A673 (cell line): ENCODE results near the gene ZEB2. TPM values are rescaled to one million over a fixed set of nuclear protein-coding genes. Genes with fewer than 3 reads are reported as not detected.

ENCODE experiments used
- BruUV-seq: library from RNA; stranded (reverse); fragments of 400-500 nt; replicated peaks from 2 replicates; lab custom pipeline; 2021; lab: Mats Ljungman, UMichigan
- CTCF ChIA-PET: fragments of 300-600 bp; sonication (Branson Sonifier 250); formaldehyde crosslinking; loops from one replicate; lab custom pipeline; 2022; ENCODE audit warnings: antibody characterized with exemption; lab: Charles Lee
- POLR2A ChIA-PET: fragments of 300-600 bp; sonication (Branson Sonifier 250); formaldehyde crosslinking; loops from one replicate; lab custom pipeline; 2022; ENCODE audit warnings: antibody characterized with exemption; ENCODE audit not compliant: low non-redundant PET; lab: Charles Lee
- DNase-seq: peaks from one replicate; pipeline ENCODE4 v3.0.0-alpha.2; 2015; ENCODE audit warnings: low spot score
- H3K27ac ChIP-seq: fragments of 200-600 bp; sonication (generic); 2 replicates; pipeline ENCODE4 v1.5.1; 2016; ENCODE audit warnings: mixed run types, low read depth, mild to moderate bottlenecking, mixed read lengths, antibody characterized with exemption, low read length; ENCODE audit not compliant: poor library complexity, severe bottlenecking
- H3K27me3 ChIP-seq: fragments of 200-600 bp; sonication (generic); replicated peaks from 2 replicates; pipeline ENCODE4 v1.6.1; 2017; ENCODE audit warnings: mixed run types, low read depth, mild to moderate bottlenecking, mixed read lengths, antibody characterized with exemption, low read length; ENCODE audit not compliant: insufficient read depth, poor library complexity
- H3K36me3 ChIP-seq: fragments of 200-600 bp; sonication (generic); 2 replicates; pipeline ENCODE4 v1.6.1; 2016; ENCODE audit warnings: mixed run types, mild to moderate bottlenecking, mixed read lengths, antibody characterized with exemption, low read length; ENCODE audit not compliant: insufficient read depth, poor library complexity, severe bottlenecking
- H3K4me1 ChIP-seq: fragments of 200-600 bp; sonication (generic); 2 replicates; pipeline ENCODE4 v1.6.1; 2017; ENCODE audit warnings: mixed run types, mild to moderate bottlenecking, mixed read lengths, antibody characterized with exemption, low read length; ENCODE audit not compliant: insufficient read depth, poor library complexity, severe bottlenecking
- H3K4me3 ChIP-seq: fragments of 200-600 bp; sonication (generic); 2 replicates; pipeline ENCODE4 v1.5.1; 2016; ENCODE audit warnings: low read depth, mixed run types, mild to moderate bottlenecking, mixed read lengths, low read length; ENCODE audit not compliant: poor library complexity, severe bottlenecking
- H3K9me3 ChIP-seq: fragments of 200-600 bp; sonication (generic); 2 replicates; pipeline ENCODE4 v1.6.1; 2016; ENCODE audit warnings: mixed run types, low read depth, mild to moderate bottlenecking, mixed read lengths, antibody characterized with exemption, low read length; ENCODE audit not compliant: poor library complexity, severe bottlenecking
- CTCF ChIP-seq: fragments of 300-800, 200-600 bp; sonication (generic); conservative IDR thresholded peaks from 2 replicates; pipeline ENCODE4 v1.5.1; 2017; ENCODE audit warnings: low read depth, mild to moderate bottlenecking, antibody characterized with exemption, low read length, moderate library complexity, mixed read lengths
- EZH2 ChIP-seq: fragments of 200-600 bp; sonication (generic); IDR thresholded peaks from 2 replicates; pipeline ENCODE4 v1.6.1; 2017; ENCODE audit warnings: borderline replicate concordance, low read depth, mild to moderate bottlenecking, mixed read lengths, antibody characterized with exemption, low read length; ENCODE audit not compliant: poor library complexity, severe bottlenecking
- intact Hi-C: fragments of 100-400 bp; cut with micrococcal nuclease; formaldehyde crosslinking; loops from one replicate; pipeline ENCODE4 v1.10.0; 2022; ENCODE audit not compliant: unreplicated experiment
- total RNA-seq: library from RNA; stranded (reverse); gene quantifications from 2 replicates; pipeline ENCODE4 v1.2.3, GENCODE V29; 2021

ZEB2 gene
- total RNA-seq, 1 experiment from 2014 or later, result 146 TPM

DNA sequence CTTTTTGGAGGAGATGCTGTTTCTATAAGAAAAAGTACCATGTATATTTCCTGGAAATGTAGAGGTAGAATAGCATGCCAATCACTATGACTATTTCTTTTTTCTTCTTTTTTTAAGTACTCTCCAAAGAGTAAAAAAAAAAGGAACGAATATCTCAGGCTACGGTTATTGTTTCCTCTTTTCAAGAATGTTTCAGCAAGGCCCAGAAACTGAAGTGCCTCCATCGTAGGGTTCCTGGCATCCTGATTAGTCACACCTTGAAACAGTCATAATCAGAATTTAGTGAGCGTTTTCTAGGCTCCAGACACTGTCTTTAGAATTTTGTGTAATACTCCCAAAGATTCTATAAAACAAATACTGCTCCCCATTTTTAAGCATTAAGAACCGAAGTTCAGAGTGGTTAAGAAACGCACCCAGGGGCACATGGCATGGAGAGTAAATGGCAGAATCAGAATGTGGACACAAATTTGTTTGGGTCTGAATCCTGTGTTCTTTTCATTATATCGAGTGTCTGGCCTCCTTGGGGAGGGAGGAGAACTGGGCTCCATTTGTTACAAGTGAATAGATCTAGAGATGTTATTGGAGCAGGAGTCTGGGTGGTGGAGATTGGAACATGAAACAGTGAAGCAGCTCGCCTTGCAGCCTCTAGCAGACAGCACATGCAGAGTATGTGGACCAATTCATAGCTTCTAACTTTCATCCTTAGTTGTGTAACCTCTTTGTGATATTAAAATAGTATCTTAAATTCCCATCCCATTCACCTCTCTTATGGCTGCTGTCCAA, 26.7 kb downstream of the ZEB2 start:
- intact Hi-C loops, result no loop called here
- ChIA-PET POLR2A (no interaction called here), CTCF (no interaction called here)
- Histone ChIP-seq H3K9me3 (no peaks in the 10 kb centered on the region), H3K27me3 (no peaks in the 10 kb centered on the region), H3K36me3 (peaks cover 34% of the 10 kb centered on the region), H3K4me1 (peaks cover 50% of the 10 kb centered on the region), H3K4me3 (no peak overlapping the region), H3K27ac (no peak overlapping the region)
- TF ChIP-seq CTCF, result no peak
- no peak for TF ChIP-seq EZH2
- no peak for DNase-seq
- BruUV-seq, result no TSS peak

- no peak for TF ChIP-seq EZH2
- TF ChIP-seq CTCF, result no peak
- H3K36me3 ChIP-seq, result peaks cover 35% of the 10 kb centered on the region
- H3K4me1 ChIP-seq, result peaks cover 41% of the 10 kb centered on the region
- H3K4me3 ChIP-seq, result no peak overlapping the region
- ChIA-PET CTCF (no interaction called here), POLR2A (no interaction called here)
- DNase-seq, result no peak
- no peak overlapping the region for H3K27ac ChIP-seq
- no peaks in the 10 kb centered on the region for H3K27me3 ChIP-seq
- H3K9me3 ChIP-seq, result no peaks in the 10 kb centered on the region
- BruUV-seq, result no TSS peak
- intact Hi-C loops, result no loop called here
Observed at GRCh38 chr2:144490857-144491256, 29.1 kb downstream of the ZEB2 start.

DNA sequence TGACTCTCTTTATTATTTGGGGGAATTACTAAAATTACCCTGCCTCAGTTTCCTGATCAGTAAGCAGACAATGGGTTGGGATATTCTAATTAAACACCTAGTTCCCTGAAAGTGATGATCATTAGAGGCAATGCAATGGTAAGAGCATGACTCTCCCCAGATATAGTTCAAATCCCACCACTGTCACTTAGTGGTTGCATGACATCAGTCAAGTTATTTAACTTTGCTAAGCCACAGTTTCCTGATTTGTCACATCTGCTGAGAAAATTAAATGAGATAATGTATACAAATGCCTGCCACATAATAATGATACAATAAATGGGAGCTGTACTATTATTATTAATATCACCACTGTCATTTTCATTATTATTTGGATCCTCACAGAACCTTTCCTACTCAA, 29.9 kb downstream of the ZEB2 start:
- no TSS peak for BruUV-seq
- ChIA-PET CTCF (no interaction called here), POLR2A (no interaction called here)
- H3K27me3 ChIP-seq, result no peaks in the 10 kb centered on the region
- peaks cover 33% of the 10 kb centered on the region for H3K4me1 ChIP-seq
- H3K4me3 ChIP-seq, result no peak overlapping the region
- intact Hi-C loops, result no loop called here
- H3K9me3 ChIP-seq, result no peaks in the 10 kb centered on the region
- peaks cover 39% of the 10 kb centered on the region for H3K36me3 ChIP-seq
- no peak overlapping the region for H3K27ac ChIP-seq
- DNase-seq, result no peak
- TF ChIP-seq CTCF (no peak), EZH2 (no peak)
